ENCODE results near the gene NUSAP1. TPM values are rescaled to one million over a fixed set of nuclear protein-coding genes. Genes with fewer than 3 reads are reported as not detected.

Gene NUSAP1
- polyA plus RNA-seq, 2 of the 4 experiments (the other 2 are of a cell fraction), result 103 to 110 TPM

GRCh38 chr15:41301587-41301986 lies 31.1 kb upstream of the NUSAP1 start:
- DNase-seq (ENCODE audit: low read depth in 1 of 2, low spot score in 1 of 2) (no peak), ATAC-seq (no peak), FAIRE-seq (no peak)
- Histone ChIP-seq H3K27ac (no peak overlapping the region), H3K4me1 (no peaks in the 10 kb centered on the region; the same call in 2 of the 3 replicates), H3K4me2 (no peak overlapping the region), H3K4me3 (no peak overlapping the region), H3K9me3 (no peaks in the 10 kb centered on the region)
- 100% methylated on average over 1 of the region's 1 CpG for WGBS (ENCODE audit: missing lambda C conversion rate)
- POLR2A ChIA-PET, result no interaction called here
- CTCF ChIA-PET, result no interaction called here
- no peak for TF ChIP-seq RNF2 (IDR thresholded peaks at IDR 0.05; ENCODE audit: borderline replicate concordance, low read depth)
- no peak for TF ChIP-seq FOSL2 (IDR thresholded peaks at IDR 0.05)
- no peak for TF ChIP-seq FOSL2 (CRISPR knock-in tag; IDR thresholded peaks at IDR 0.05)
- TF ChIP-seq SREBF2 (IDR thresholded peaks at IDR 0.05), result no peak
- TF ChIP-seq BCL3 (IDR thresholded peaks at IDR 0.05), result no peak
- TF ChIP-seq USF2 (IDR thresholded peaks at IDR 0.05), result no peak
- TF ChIP-seq, protein P1, sequence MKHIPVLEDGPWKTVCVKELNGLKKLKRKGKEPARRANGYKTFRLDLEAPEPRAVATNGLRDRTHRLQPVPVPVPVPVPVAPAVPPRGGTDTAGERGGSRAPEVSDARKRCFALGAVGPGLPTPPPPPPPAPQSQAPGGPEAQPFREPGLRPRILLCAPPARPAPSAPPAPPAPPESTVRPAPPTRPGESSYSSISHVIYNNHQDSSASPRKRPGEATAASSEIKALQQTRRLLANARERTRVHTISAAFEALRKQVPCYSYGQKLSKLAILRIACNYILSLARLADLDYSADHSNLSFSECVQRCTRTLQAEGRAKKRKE (CRISPR knock-in tag; IDR thresholded peaks at IDR 0.05; ENCODE audit: low read depth), result no peak
- no peak for TF ChIP-seq NFE2L2 (conservative IDR thresholded peaks at IDR 0.05; ENCODE audit: low read length)
- no peak for TF ChIP-seq NPAS2 (CRISPR knock-in tag; IDR thresholded peaks at IDR 0.05; ENCODE audit: borderline replicate concordance)
- TF ChIP-seq JUN (IDR thresholded peaks at IDR 0.05), result no peak
- no peak for TF ChIP-seq CBX8 (IDR thresholded peaks at IDR 0.05)
- no peak for TF ChIP-seq ELK1 (IDR thresholded peaks at IDR 0.05; ENCODE audit: low read depth, low read length)
- no peak for TF ChIP-seq HOXB5 (CRISPR knock-in tag; IDR thresholded peaks at IDR 0.05)
- no peak for TF ChIP-seq RARB (CRISPR knock-in tag; IDR thresholded peaks at IDR 0.05)
- TF ChIP-seq HOXA7 (CRISPR knock-in tag; IDR thresholded peaks at IDR 0.05), result no peak
- TF ChIP-seq SMC3 (IDR thresholded peaks at IDR 0.05), result no peak

- no peak for TF ChIP-seq BCL3 (IDR thresholded peaks at IDR 0.05)
- TF ChIP-seq EHF (CRISPR knock-in tag; IDR thresholded peaks at IDR 0.05), result no peak
- TF ChIP-seq RAD21 (conservative IDR thresholded peaks at IDR 0.05 in 1 of 2, IDR thresholded peaks at IDR 0.05 in 1 of 2), result no peak
- no peak for TF ChIP-seq BHLHE40 (IDR thresholded peaks at IDR 0.05; ENCODE audit: low read depth, low read length)
- TF ChIP-seq FOSB (CRISPR knock-in tag; IDR thresholded peaks at IDR 0.05), result no peak
- TF ChIP-seq, protein P2, sequence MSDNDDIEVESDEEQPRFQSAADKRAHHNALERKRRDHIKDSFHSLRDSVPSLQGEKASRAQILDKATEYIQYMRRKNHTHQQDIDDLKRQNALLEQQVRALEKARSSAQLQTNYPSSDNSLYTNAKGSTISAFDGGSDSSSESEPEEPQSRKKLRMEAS (IDR thresholded peaks at IDR 0.05), result no peak
- TF ChIP-seq ELK1 (IDR thresholded peaks at IDR 0.05; ENCODE audit: low read depth, low read length), result no peak
- TF ChIP-seq HOXA7 (CRISPR knock-in tag; IDR thresholded peaks at IDR 0.05), result no peak
- no peak for TF ChIP-seq RARB (CRISPR knock-in tag; IDR thresholded peaks at IDR 0.05)
- TF ChIP-seq, protein P1 (CRISPR knock-in tag; IDR thresholded peaks at IDR 0.05; ENCODE audit: low read depth), result no peak
- no peak for TF ChIP-seq RCOR1 (IDR thresholded peaks at IDR 0.05; ENCODE audit: low read depth, low read length)
- TF ChIP-seq HES2 (IDR thresholded peaks at IDR 0.05), result no peak
- no peak for TF ChIP-seq MAFK (IDR thresholded peaks at IDR 0.05; ENCODE audit: partially characterized antibody)
- POLR2A ChIA-PET, result interaction anchor here (1.5 kb wide), 1 partner anchor 28 kb away, joined by 4 read pairs; the partner anchor contains the start of genes NUSAP1 and OIP5
- ATAC-seq, result no peak
Observed at GRCh38 chr15:41304149-41304770, 28.4 kb upstream of the NUSAP1 start.

More at GRCh38 chr15:41304149-41304770, 28.4 kb upstream of the NUSAP1 start:
- CTCF ChIA-PET, result no interaction called here
- FAIRE-seq (no peak), DNase-seq (ENCODE audit: low read depth in 1 of 2, low spot score in 1 of 2) (no peak)
- Histone ChIP-seq H3K9me3 (no peaks in the 10 kb centered on the region), H3K4me1 (no peaks in the 10 kb centered on the region), H3K4me3 (no peak overlapping the region), H3K4me2 (no peak overlapping the region), H3K27ac (no peak overlapping the region)
- 93% methylated on average over 3 of the region's 3 CpGs for WGBS (ENCODE audit: missing lambda C conversion rate)
